Endothelial cell of umbilical vein (primary cell): ENCODE results near the gene RNASE7. TPM values are rescaled to one million over a fixed set of nuclear protein-coding genes. Genes with fewer than 3 reads are reported as not detected.
"Not testable (repeated sequence)": the region's sequence is repeated elsewhere in the genome, so short reads cannot be mapped to it uniquely, and the experiment has no call there.

Experiments used
- BruUV-seq: library from RNA; stranded (reverse); fragments of 400-500 nt; replicated peaks from 2 replicates; lab custom pipeline; 2021; lab: Mats Ljungman, UMichigan
- CTCF ChIA-PET: fragments of 300-600, 350-600 bp; sonication (Branson Sonifier 250); formaldehyde crosslinking; loops from one replicate; lab custom pipeline; 2021; ENCODE audit warnings: antibody characterized with exemption, inconsistent platforms; lab: Charles Lee
- POLR2A ChIA-PET: fragments of 300-600, 350-600 bp; sonication (Branson Sonifier 250); formaldehyde crosslinking; loops from one replicate; lab custom pipeline; 2021; ENCODE audit warnings: antibody characterized with exemption, inconsistent platforms; lab: Charles Lee
- DNase-seq: peaks from one replicate; pipeline ENCODE4 v3.0.0-alpha.2; 2011; ENCODE audit warnings: low read depth, low spot score
- FAIRE-seq: peaks from 2 replicates; lab custom pipeline; 2011; peaks lifted over from hg19 to GRCh38; lab: Jason Lieb, UNC
- H2AFZ ChIP-seq: 2 replicates; pipeline ENCODE4 v1.6.0; 2012; ENCODE audit warnings: low read depth, low read length, control low read depth, inconsistent platforms
- H3K27ac ChIP-seq: 2 replicates; pipeline ENCODE4 v1.5.1; 2011; ENCODE audit warnings: low read depth, mild to moderate bottlenecking, control low read depth, low read length, moderate library complexity; ENCODE audit not compliant: insufficient read depth
- H3K27me3 ChIP-seq, 2 experiments: 2 replicates each; pipeline versions ENCODE4 v1.6.0 to v1.6.1; 2011; ENCODE audit warnings: low read length in 2 of 2, mixed read lengths in 1 of 2; ENCODE audit not compliant: control insufficient read depth in 2 of 2, insufficient read depth in 2 of 2
- H3K36me3 ChIP-seq, 2 experiments: 2 replicates in 1 of 2; 3 replicates in 1 of 2; pipeline ENCODE4 v1.5.1; 2011; ENCODE audit warnings: low read length in 2 of 2, mild to moderate bottlenecking in 1 of 2, moderate library complexity in 1 of 2; ENCODE audit not compliant: control insufficient read depth in 2 of 2, insufficient read depth in 2 of 2; ENCODE audit errors: extremely low read depth in 1 of 2
- H3K4me1 ChIP-seq: 3 replicates; pipeline ENCODE4 v1.5.1; 2011; ENCODE audit warnings: mild to moderate bottlenecking, low read length; ENCODE audit not compliant: control insufficient read depth, insufficient read depth; ENCODE audit errors: extremely low read depth
- H3K4me2 ChIP-seq: 2 replicates; pipeline ENCODE4 v1.6.1; 2011; ENCODE audit warnings: low read length, control low read depth, mixed read lengths; ENCODE audit not compliant: insufficient read depth
- H3K4me3 ChIP-seq, 3 experiments: fragments of 200-600 bp in 1 of 3; sonication (generic), shearing (Covaris generic) in 1 of 3; replicated peaks in 1 of 3; 2 replicates each; pipeline ENCODE4 v1.5.1; 2011 to 2016; ENCODE audit warnings: control low read depth in 3 of 3, low read length in 3 of 3, mild to moderate bottlenecking in 2 of 3, inconsistent platforms in 1 of 3, low read depth in 1 of 3, moderate library complexity in 1 of 3; ENCODE audit not compliant: insufficient read depth in 1 of 3
- H3K79me2 ChIP-seq: 2 replicates; pipeline ENCODE4 v1.6.0; 2012; ENCODE audit warnings: low read length, inconsistent platforms; ENCODE audit not compliant: control insufficient read depth, insufficient read depth
- H3K9ac ChIP-seq: replicated peaks from 2 replicates; pipeline ENCODE3; 2011; ENCODE audit warnings: low read length, control low read depth; ENCODE audit not compliant: insufficient read depth; ENCODE audit errors: extremely low read depth
- H3K9me1 ChIP-seq: replicated peaks from 3 replicates; pipeline ENCODE4 v1.6.0; 2011; ENCODE audit warnings: mild to moderate bottlenecking, low read length; ENCODE audit not compliant: control insufficient read depth, insufficient read depth; ENCODE audit errors: extremely low read depth
- H3K9me3 ChIP-seq: replicated peaks from 2 replicates; pipeline ENCODE4 v1.5.1; 2012; ENCODE audit warnings: low read length, inconsistent platforms; ENCODE audit not compliant: control insufficient read depth, insufficient read depth
- H4K20me1 ChIP-seq: replicated peaks from 2 replicates; pipeline ENCODE3; 2011; ENCODE audit warnings: mild to moderate bottlenecking, low read length; ENCODE audit not compliant: control insufficient read depth, insufficient read depth; ENCODE audit errors: extremely low read depth
- EZH2 ChIP-seq: IDR thresholded peaks from 2 replicates; pipeline ENCODE4 v1.6.1; 2012; ENCODE audit warnings: borderline replicate concordance, low read depth, mild to moderate bottlenecking, moderate library complexity, low read length, inconsistent platforms; ENCODE audit not compliant: severe bottlenecking
- FOS ChIP-seq: IDR thresholded peaks from 2 replicates; pipeline ENCODE4 v1.6.1; 2011; ENCODE audit warnings: mild to moderate bottlenecking, low read length, moderate library complexity, borderline replicate concordance; ENCODE audit not compliant: insufficient read depth
- GATA2 ChIP-seq: IDR thresholded peaks from 2 replicates; pipeline ENCODE4 v1.7.0; 2011; ENCODE audit warnings: low read depth, mild to moderate bottlenecking, moderate library complexity, mixed read lengths, low read length; ENCODE audit not compliant: insufficient read length, insufficient read depth
- JUN ChIP-seq: IDR thresholded peaks from 2 replicates; pipeline ENCODE4 v1.6.1; 2011; ENCODE audit warnings: borderline replicate concordance, low read depth; ENCODE audit not compliant: insufficient read length, insufficient read depth
- MAX ChIP-seq: IDR thresholded peaks from 2 replicates; pipeline ENCODE4 v1.6.1; 2011; ENCODE audit not compliant: insufficient read depth, insufficient read length
- POLR2A ChIP-seq: IDR thresholded peaks from 2 replicates; pipeline ENCODE4 v1.6.1; 2012; ENCODE audit warnings: low read depth, mild to moderate bottlenecking, control low read depth, low read length
- dilution Hi-C: fragments of 300-500 bp; cut with MboI; formaldehyde crosslinking; loops from one replicate; pipeline ENCODE4 v1.15.0; 2019; ENCODE audit warnings: low sequenced_read_pairs; ENCODE audit not compliant: extremely low pct_ligation_motif_present
- intact Hi-C: fragments of 100-400 bp; cut with micrococcal nuclease; formaldehyde crosslinking; loops from one replicate; pipeline ENCODE4 v1.10.0; 2022
- polyA plus RNA-seq, 4 experiments: library from polyadenylated mRNA; depleted of rRNA in 3 of 4; stranded (reverse) in 3 of 4; unstranded in 1 of 4; fragments of >200 nt; gene quantifications; 2 replicates each; pipeline versions ENCODE4 v1.2.1 to v1.2.3, GENCODE V29; 2011 to 2012; ENCODE audit warnings: missing spikeins in 1 of 4
- total RNA-seq: library from RNA; stranded (reverse); gene quantifications from 2 replicates; pipeline ENCODE4 v1.2.3, GENCODE V29; 2021
- TF ChIP-seq, protein P1 (sequence below), 2 donors: IDR thresholded peaks; 1 replicate in 1 of 2; 2 replicates in 1 of 2; pipeline ENCODE4 v1.5.1; 2011; ENCODE audit warnings: low read length in 2 of 2, mild to moderate bottlenecking in 2 of 2, moderate library complexity in 2 of 2, control low read depth in 1 of 2, inconsistent platforms in 1 of 2, low read depth in 1 of 2; ENCODE audit not compliant: insufficient read depth in 1 of 2; ENCODE audit errors: extremely low read depth in 1 of 2

Gene RNASE7
- total and polyA plus RNA-seq, 2 donors (not counting 3 experiments of a cell fraction or from before 2014, with no cell fraction given): not detected

DNA sequence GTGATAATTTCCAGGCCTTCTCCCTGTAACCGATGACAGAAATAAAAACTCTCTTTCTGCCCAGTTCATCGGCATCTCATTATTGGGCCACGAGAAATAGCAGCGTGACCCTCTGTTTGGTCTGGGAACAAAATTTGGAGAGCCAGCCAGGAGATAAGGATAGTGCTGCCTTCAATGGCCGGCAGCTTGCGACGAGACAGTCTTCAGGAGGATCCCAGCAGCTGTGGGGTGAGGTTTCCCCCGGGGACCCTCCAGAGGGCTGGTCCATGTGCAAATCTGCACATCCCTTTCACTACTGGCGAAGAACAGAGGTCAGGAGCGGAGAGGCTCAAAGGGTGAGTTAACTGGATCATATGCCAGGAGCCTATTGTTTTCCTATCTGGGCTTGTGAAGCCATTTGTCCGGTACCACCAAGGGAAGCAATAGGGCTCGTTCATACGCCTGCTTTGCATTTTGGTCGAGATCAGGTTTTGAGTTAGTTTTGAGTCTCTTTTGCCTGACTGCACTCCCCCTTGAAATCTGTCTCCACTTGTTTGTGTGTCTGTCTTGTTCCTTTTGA, 38.3 kb upstream of the RNASE7 start:
- ChIA-PET CTCF (interaction anchor here (0.7 to 2.9 kb wide), 5 partner anchors 10 to 43 kb away, joined by 3 to 42 read pairs (median 5); no protein-coding TSS in a partner anchor), POLR2A (no interaction called here)
- H3K9ac ChIP-seq: no peak overlapping the region
- no peak overlapping the region for H2AFZ ChIP-seq
- H3K27me3 ChIP-seq: no peaks in the 10 kb centered on the region
- H3K9me3 ChIP-seq: no peaks in the 10 kb centered on the region
- intact Hi-C loops (no loop called here), dilution Hi-C loops (no loop called here)
- no peaks in the 10 kb centered on the region for H3K79me2 ChIP-seq
- no peak overlapping the region for H3K4me3 ChIP-seq
- H3K4me2 ChIP-seq: no peak overlapping the region
- no peaks in the 10 kb centered on the region for H3K9me1 ChIP-seq
- TF ChIP-seq, protein P1, sequence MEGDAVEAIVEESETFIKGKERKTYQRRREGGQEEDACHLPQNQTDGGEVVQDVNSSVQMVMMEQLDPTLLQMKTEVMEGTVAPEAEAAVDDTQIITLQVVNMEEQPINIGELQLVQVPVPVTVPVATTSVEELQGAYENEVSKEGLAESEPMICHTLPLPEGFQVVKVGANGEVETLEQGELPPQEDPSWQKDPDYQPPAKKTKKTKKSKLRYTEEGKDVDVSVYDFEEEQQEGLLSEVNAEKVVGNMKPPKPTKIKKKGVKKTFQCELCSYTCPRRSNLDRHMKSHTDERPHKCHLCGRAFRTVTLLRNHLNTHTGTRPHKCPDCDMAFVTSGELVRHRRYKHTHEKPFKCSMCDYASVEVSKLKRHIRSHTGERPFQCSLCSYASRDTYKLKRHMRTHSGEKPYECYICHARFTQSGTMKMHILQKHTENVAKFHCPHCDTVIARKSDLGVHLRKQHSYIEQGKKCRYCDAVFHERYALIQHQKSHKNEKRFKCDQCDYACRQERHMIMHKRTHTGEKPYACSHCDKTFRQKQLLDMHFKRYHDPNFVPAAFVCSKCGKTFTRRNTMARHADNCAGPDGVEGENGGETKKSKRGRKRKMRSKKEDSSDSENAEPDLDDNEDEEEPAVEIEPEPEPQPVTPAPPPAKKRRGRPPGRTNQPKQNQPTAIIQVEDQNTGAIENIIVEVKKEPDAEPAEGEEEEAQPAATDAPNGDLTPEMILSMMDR (IDR thresholded peaks at IDR 0.05; ENCODE audit: extremely low read depth in 1 of 2, insufficient read depth in 1 of 2, low read depth in 1 of 2, low read length in 2 of 2): no peak
- no peak for TF ChIP-seq GATA2
- no peak for TF ChIP-seq EZH2
- TF ChIP-seq JUN: no peak
- TF ChIP-seq FOS: no peak
- TF ChIP-seq MAX: no peak
- no peak for TF ChIP-seq POLR2A
- no TSS peak for BruUV-seq
- H3K4me1 ChIP-seq: no peaks in the 10 kb centered on the region
- H3K36me3 ChIP-seq: no peaks in the 10 kb centered on the region
- FAIRE-seq (no peak), DNase-seq (no peak)
- no peaks in the 10 kb centered on the region for H4K20me1 ChIP-seq
- H3K27ac ChIP-seq: no peak overlapping the region

GRCh38 chr14:21009721-21010120, 32.4 kb upstream of the RNASE7 start:
- H2AFZ ChIP-seq, dilution Hi-C loops, H3K9me1 ChIP-seq, H3K4me3 ChIP-seq, H3K36me3 ChIP-seq, H3K9me3 ChIP-seq, DNase-seq, FAIRE-seq, H3K4me2 ChIP-seq, H3K9ac ChIP-seq, H4K20me1 ChIP-seq, POLR2A ChIA-PET, H3K27ac ChIP-seq, CTCF ChIA-PET, H3K79me2 ChIP-seq, BruUV-seq, intact Hi-C loops, H3K4me1 ChIP-seq: not testable (repeated sequence)
- H3K27me3 ChIP-seq: peaks cover 16 to 20% of the 10 kb centered on the region in 2 experiments
